Activated T-helper 1 cell treated with anti-CD3 and anti-CD28 coated beads, Interleukin-2, amount 50 U/mL, for 16 hours (primary cell): ENCODE results near the gene LAT.
"Not testable (repeated sequence)": the region's sequence is repeated elsewhere in the genome, so short reads cannot be mapped to it uniquely, and the experiment has no call there.

Experiments
- DNase-seq, 2 donors: peaks; one replicate each; pipeline ENCODE4 v3.0.0-alpha.2; 2020; ENCODE audit warnings: low read depth in 1 of 2, low spot score in 1 of 2

The LAT gene, protein sequence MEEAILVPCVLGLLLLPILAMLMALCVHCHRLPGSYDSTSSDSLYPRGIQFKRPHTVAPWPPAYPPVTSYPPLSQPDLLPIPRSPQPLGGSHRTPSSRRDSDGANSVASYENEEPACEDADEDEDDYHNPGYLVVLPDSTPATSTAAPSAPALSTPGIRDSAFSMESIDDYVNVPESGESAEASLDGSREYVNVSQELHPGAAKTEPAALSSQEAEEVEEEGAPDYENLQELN

DNA sequence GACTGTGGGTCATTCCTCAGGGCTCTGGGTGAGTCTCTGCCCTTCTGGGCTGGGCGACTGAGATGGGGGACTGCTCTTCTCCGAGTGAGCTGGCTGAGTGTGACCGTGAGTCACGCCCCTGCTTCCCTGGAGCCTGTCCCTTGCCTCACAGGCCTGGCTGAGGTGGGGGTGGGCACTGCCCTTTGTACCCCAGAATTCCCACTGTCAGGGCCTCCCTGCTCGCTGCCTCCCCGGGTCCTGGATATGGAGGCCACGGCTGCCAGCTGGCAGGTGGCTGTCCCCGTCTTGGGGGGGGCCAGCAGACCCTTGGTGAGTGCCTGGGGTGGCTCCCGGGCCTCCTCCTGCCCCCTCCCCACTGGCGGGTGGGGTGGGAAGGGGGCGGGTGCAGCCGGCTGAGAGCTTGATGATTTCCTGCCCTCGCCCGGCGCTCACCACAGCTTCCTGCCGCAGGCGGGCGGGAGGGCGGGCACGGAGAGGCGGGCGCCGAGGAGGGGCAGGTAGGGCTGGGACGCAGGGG lies at the start of gene LAT:
Gene LAT, plus strand, starts transcription at position 434 of the 517 bp plus-strand sequence. CDS start 366 bp downstream, outside the sequence.
- peak; percentile 69 to 73 for DNase-seq

DNA sequence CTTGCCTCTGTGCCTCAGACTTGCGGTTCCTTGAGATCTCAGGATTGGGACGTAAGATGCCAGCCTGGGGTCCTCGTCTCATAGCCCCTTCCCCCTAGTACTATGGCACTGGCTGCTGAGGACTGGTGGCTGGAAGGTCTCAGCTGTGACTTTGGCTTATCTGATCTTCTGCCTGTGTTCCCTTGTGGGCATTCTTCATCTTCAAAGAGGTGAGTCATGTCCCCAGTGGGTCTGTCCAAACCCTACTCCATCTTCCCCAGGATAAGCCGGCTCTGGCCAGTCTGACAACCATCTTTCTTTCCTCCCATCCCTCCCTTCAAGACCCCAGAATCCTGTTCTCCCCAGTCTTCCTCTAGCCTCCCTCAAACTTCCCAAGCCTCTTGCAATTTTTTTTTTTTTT lies 49.5 kb upstream of the LAT start:
- DNase-seq = no peak

DNA sequence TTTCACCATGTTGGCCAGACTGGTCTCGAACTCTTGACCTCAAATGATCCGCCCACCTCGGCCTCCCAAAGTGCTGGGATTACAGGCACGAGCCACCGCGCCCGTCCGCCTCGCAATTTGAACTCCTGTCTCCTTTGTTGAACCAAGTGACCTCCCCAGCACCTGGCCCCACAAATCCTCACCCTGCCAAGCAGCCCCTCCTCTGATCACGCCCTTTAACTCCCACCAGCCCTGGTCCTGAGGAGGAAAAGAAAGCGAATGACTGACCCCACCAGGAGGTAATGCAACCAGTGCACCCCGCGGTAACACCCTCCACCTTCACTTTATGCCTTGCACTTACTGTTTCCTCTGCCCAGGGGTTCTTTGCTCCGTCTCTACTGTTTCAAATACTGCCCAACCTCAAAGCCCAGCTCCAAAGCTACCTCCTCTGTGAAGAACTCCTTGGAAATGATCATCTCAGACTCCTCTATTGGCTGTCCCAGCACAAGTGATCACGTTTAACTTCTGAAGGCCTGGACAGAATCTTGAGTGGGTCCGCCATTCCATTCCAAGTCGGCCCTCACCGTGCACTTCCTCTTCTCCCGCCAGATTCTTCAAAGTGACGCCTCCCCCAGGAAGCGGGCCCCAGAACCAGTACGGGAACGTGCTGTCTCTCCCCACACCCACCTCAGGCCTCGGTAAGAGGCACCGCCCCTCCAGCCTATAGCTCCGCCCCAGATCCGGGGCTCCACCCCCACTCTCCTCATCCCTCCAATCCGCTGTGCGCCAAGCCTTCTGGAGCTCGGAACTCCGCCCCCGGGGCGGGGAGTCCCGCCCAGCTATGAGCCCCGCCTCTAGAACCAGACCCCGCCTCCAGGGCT lies 48.7 kb upstream of the LAT start:
- peak; percentile 48 to 73 for DNase-seq

DNA sequence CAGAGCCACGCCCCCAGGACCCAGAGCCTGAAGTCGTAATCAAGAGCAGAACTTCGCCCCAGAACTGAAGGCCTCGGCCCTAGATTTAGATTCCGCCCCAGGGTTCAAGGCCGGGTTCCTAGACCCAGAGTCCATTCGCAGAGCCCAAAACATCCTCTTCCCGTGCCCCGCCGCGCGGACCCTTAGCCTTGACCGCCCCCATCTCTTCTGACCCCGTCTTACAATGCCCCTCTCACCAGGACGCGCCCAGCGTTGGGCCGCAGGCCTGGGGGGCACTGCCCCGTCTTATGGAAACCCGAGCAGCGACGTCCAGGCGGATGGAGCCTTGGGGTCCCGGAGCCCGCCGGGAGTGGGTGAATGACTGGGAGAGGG lies 48.1 kb upstream of the LAT start:
- no peak for DNase-seq

DNA sequence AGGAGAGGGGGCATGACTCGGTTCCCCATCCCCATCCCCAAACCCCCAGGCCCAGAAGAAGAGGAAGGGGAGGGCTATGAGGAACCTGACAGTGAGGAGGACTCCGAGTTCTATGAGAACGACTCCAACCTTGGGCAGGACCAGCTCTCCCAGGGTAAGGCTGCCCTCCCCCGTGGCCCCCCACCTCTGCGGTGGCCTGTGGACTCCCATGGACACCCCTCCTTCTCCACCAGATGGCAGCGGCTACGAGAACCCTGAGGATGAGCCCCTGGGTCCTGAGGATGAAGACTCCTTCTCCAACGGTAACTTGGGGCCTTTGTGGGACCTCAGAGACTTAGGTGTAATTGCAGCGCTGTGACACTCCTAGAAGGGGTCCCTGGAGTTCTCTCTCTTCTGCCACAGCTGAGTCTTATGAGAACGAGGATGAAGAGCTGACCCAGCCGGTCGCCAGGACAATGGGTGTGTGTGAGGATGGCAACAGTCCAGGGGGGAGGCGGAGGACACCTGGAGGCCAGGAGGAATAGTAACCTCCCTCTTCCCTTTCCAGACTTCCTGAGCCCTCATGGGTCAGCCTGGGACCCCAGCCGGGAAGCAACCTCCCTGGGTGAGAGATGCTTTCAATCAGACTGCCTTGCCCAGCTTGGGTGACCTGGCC lies 47.5 kb upstream of the LAT start:
- no peak for DNase-seq

DNA sequence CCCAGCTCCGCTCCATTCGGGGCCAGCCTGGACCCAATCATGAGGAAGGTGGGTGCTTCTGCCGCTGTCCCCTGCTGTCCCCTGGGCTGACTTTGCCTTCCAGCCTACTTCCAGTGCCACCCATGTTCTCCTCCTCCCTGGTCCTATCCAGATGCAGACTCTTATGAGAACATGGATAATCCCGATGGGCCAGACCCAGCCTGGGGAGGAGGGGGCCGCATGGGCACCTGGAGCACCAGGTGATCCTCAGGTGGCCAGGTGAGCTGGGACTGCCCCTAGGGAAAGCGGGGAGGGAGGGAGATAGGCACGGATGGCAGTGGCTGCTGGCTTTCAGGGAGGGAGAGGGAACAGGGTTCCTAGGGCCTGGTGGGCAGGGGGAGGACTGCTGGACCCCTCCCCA lies 46.1 kb upstream of the LAT start:
- DNase-seq = no peak

DNA sequence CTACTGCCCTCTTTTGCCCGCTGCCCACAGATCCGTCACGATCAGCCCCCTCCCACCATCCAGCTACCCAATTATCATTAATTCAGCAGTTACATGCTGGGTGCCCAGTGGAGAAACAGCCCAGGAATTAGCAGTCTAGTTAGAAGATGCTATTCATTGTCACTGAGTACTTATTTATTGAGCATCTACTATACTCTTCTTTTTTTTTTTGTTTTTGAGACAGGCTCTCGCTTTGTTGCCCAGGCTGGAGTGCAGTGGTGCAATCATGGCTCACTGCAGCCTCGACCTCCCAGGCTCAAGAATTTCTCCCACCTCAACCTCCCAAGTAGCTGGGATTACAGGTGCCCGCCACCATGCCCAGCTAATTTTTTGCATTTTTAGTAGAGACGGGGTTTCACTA lies 45.0 kb upstream of the LAT start:
- DNase-seq = not testable (repeated sequence)

DNA sequence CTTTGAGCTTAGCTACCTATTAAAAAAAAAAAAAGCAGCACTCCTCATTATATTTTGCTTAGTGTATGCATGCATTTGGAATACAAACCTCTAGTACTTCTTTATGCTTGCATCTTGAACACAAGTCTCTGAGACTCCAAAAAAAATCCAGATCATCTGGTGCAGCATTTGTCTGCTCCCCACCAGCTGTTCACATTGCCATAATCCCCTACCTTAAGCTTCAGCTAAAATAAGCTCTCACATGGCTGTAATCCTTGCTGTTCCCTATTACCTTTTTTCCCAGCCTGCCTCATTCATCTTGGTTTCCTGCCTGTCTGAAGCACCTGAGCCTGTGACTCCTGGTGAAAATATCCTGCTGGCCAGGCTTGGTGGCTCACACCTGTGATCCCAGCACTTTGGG lies 41.6 kb upstream of the LAT start:
- no peak for DNase-seq

DNA sequence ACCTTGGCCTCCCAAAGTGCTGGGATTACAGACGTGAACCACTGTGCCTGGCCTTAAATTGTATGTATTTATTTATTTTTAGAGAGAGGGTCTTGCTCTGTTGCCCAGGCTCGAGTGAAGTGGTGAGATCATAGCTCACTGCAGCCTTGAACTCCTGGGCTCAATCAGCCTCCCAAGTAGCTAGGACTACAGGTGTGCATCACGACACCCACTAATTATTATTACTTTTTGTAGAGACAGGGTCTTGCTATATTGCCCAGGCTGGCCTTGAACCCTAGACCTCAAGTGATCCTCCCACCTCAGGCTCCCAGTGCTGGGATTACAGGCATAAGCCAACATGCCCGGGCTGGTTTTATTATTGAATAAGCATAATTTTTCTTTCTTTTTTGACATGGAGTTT lies 38.2 kb upstream of the LAT start:
- no peak for DNase-seq

DNA sequence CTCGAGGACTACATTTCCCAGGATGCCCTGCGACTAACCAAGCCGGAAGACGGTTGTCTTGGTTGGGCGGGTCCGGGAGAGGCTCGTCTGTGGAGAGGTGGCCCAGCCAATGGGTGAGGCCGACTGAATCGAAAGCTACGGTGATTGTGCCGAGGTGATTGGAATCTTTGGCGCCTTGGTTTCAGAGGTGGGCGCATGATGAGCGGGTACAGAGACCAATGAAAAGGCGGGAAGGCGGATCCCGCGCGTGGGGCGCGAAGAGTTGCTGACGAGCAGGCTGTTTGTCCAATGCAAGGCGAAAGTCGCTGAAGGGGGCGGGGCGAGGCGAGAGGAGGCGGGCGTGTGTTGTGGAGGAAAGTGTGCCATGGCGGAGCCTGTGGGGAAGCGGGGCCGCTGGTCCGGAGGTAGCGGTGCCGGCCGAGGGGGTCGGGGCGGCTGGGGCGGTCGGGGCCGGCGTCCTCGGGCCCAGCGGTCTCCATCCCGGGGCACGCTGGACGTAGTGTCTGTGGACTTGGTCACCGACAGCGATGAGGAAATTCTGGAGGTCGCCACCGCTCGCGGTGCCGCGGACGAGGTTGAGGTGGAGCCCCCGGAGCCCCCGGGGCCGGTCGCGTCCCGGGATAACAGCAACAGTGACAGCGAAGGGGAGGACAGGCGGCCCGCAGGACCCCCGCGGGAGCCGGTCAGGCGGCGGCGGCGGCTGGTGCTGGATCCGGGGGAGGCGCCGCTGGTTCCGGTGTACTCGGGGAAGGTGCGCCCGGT lies 34.0 kb upstream of the LAT start, which contains the start of gene NFATC2IP:
Gene NFATC2IP, plus strand, starts transcription at position 290 of the 762 bp plus-strand sequence. Its CDS starts 75 bp downstream, at position 365.
- peak; percentile 99 to 100 for DNase-seq

DNA sequence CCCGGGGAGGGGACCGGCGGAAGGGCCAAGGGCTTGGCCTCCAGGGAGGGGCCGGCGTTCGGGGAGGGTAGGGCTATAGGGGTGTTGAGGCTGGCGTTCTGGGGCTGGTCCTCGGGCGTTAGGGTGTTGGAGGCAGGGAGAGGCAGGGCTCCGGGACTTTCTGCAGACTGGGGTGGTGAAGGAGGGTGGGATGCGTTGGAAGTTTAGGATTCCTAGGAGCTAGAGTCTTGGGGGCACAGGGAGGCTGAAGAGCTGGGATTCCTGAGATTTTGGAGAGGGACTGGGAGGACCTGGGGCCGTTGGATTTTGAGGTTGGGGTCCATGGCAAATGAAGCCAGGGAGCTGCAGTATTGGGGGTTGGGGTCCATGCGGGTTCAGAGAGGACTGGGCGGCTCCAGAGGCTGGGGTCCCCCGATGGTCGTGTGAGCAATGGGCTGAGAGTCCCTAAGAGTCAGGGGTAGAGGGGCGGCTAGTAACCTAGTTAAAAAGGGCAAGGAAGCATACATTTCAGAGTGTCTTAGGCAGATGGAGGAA lies 33.4 kb upstream of the LAT start:
- no peak for DNase-seq

DNA sequence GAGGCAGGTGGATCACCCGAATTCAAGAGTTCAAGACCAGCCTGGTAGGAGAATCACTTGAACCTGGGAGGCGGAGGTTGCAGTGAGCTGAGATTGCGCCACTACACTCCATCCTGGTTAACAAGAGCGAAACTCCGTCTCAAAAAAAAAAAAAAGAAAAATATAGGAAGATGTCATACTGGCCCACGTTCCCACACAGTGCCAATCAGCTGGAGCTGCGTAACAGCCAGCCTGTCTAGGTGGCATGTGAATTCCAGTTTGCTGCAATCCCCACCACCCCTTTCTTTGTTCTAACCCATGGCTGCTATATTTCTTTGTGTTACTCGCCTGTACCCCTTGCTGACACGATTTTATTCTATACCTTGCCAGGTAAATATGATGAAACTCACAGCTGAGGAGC lies 26.6 kb upstream of the LAT start:
- DNase-seq = no peak

DNA sequence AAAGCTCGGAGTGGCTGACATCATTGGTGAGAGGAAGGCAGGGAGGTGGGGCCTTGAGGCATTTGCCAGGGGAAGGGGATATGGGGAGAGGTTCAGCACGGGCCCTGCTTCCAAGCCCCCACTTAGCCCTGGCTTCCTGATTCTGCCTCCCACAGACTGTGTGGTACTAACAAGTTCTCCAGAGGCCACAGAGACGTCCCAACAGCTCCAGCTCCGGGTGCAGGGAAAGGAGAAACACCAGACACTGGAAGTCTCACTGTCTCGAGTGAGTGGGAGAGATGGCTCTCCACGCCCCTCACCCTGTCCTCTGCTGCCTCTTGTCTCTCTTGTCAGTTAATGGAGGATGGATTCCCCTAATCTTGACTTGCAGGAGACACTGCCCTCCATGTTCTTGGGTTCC lies 26.0 kb upstream of the LAT start:
- no peak for DNase-seq

DNA sequence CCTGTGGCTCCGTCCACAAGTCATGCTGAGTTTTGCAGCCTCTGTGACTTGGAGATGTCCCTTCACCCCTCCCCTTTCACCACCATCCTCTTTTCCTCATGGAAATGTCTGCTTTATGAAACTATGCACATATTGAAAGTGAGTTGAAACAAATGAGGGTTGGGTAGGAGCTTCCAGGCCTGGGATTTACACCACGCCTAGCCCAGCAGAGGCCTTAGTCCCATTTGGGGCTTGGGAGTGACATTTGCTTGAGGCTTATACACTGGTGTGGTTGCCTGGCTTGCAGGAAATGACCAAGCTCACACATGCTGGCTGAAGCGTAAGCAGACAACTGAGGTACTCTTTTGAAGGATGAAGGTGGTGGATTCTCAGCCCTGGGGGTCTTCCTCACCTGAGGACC lies 20.8 kb upstream of the LAT start:
- no peak for DNase-seq

DNA sequence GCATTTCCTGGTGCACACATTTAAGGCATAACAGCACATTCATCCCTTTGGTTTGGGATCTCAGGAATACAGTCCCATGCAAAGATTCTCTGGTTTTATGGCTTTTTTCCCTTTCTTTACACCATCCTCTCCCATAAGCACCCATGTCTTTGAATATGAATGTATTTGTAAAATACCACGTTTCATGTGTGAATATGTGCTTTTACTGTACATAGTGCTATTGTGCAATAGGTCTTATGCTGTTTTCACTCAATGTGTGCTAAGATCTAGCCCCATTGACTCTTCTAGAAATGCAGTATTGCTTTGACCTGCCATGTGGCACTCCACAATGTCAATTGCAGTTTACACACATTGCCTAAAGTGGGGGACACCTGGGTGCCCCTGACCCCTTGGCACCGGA lies 20.4 kb upstream of the LAT start:
- DNase-seq = no peak

DNA sequence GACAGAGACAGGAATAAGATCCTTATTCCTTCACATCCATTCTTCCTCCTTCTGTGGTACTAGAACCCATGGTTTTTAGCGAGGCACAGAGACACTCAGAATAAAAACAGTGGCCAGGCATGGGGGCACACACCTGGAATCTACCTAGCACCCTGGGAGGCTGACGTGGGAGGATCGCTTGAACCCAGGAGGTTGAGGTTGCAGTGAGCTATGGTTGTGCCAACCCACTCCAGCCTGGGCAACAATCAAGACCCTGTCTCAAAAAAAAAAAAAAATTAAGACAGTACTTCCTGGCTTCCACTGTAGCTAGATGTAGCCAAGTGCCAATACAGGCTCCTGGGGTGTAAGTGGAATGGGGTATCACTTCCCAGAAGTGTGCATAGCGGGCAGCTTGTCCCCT lies 17.7 kb upstream of the LAT start:
- no peak for DNase-seq

DNA sequence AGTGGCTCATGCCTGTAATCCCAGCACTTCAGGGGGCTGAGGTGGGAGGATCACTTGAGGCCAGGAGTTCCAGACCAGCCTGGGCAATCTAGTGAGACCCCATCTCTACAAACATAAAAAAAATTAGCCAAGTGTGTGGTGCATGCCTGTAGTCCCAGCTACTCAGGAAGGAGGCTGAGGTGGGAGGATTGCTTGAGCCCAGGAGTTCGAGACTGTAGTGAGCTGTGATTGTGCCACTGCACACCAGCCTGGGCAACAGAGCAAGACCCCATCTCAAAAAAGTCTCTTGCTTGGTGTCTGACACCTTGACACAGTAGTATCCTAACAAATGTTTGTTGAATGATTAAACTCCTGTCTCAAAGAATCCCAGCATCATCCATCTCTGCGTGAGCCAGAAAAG lies 15.2 kb upstream of the LAT start:
- not testable (repeated sequence) for DNase-seq

DNA sequence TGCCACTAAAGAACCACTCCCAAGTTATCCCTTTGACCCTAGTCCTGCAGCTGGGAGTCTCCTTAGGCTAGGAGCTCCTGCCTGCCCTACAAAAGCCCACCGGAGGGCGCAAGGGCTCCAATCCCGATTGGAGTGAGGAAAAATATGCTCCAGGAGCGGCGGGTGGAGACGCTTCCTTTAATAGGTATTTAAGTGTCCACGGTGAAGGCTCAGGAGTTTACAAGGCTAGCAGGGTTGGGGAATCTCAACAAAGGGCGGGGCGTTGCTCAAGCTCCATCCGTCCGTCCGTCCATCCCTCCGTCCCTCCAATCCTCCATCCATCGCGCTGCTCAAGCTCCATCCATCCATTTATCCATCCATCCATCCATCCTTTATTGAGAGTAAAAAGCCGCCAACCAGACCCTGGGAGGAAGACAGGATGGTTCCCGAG lies 10.8 kb upstream of the LAT start:
- DNase-seq = no peak

DNA sequence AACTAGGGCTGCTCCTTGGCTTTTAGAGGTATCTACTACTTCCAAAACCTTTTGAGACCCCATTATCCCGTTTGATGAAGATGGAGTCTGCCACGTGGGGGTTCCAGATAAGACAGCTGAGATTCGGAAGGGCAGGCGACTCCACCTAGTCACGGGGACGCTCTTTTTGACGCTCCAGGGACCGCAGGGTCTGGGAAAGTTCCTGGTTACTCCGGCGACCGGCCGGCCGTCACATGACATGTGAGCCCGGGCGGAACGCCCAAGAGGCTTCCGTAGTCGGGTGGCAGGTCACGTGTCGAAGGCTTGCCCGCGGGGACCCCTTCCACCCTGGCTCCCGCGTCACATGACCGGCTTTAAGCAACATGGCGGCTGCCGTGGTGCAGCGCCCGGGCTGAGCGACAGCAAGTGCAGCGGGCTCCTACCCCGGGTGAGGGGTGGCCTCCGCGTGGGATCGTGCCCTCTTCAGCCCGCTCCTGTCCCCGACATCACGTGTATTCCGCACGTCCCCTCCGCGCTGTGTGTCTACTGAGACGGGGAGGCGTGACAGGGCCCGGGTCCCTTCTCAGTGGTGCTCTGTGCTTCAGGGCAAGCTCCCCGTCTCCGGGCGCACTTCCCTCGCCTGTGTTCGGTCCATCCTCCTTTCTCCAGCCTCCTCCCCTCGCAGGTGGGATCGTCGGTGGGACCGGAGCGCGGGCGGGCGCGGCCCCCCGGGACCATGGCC lies 10.3 kb upstream of the LAT start, which contains the start of gene SPNS1:
Gene SPNS1, plus strand, starts transcription at position 342 of the 721 bp plus-strand sequence. Its CDS starts 374 bp downstream, at position 716.
- peak; percentile 79 to 85 for DNase-seq

DNA sequence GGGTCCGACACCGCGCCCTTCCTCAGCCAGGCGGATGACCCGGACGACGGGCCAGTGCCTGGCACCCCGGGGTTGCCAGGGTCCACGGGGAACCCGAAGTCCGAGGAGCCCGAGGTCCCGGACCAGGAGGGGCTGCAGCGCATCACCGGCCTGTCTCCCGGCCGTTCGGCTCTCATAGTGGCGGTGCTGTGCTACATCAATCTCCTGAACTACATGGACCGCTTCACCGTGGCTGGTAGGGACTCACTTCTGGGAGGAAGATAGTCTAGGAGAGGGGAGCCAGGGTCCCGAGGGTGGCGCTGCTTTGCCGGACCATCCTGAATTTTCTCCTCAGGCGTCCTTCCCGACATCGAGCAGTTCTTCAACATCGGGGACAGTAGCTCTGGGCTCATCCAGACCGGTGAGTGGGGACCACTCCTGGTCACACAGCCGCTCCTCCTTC lies 9.7 kb upstream of the LAT start:
- DNase-seq = no peak
